GM10847 (cell line): ENCODE data around the gene APBA1.

ENCODE experiments used
- POLR2A ChIP-seq: IDR thresholded peaks from 2 replicates; pipeline ENCODE4 v1.6.1; 2011; ENCODE audit not compliant: insufficient read length; ENCODE audit errors: extremely low read depth

The APBA1 gene

DNA sequence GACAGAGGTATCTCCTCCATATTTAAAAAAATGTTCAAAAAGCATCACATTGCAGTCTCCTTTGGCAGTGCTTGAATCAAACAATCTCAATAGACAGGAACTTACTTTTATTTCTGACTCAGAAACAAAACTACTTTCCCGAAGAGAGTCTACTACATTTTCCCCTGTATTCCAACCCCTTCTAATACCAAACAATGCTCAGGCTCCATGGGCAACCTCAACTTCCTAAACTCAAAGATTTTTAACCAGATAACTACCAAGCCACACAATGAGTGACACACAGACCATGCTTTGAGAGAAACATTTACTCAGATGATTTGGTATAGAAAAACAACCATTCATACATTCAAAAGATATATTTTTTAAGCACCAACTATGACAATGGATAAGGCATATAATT is 70.5 kb downstream of the APBA1 start:
- TF ChIP-seq POLR2A: no peak

GRCh38 chr9:69600314-69601047 is 71.7 kb downstream of the APBA1 start:
- TF ChIP-seq POLR2A: no peak

DNA sequence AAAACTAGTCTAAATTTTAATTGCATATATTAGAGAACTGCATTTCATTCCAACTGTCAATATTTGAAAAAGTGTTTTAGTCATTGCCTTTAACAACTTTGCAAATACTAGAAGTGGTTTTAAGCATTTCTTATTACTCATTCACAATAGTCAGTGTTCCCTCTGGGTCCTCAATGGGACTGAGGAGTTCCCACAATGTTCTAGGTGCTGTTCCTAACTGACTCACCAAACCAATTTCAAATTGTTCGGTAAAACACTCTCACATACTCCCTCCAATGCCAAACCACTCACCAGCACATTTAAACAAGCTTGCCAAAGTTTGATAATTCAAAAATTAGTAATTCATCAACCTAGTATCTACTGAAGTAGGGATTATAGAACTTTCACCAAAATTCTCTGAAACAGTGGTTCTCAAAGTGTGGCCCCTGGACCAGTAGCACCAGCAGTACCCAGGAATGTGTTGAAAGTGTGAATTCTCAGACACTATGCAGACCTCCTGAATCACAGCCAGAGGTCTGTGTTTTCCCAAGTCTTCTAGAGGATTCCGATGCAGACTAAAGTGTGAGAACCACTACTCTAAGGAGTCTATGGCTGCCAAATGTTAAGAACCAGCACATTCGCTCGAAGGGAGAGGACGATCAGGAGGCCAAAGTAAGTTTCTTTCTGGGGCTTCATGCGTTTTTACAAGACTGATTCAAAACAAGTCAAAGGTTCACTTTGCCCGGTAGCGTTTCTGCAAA is 72.8 kb downstream of the APBA1 start:
- TF ChIP-seq POLR2A: no peak

- no peak for TF ChIP-seq POLR2A
Measured at GRCh38 chr9:69594180-69594579, 78.0 kb downstream of the APBA1 start.

DNA sequence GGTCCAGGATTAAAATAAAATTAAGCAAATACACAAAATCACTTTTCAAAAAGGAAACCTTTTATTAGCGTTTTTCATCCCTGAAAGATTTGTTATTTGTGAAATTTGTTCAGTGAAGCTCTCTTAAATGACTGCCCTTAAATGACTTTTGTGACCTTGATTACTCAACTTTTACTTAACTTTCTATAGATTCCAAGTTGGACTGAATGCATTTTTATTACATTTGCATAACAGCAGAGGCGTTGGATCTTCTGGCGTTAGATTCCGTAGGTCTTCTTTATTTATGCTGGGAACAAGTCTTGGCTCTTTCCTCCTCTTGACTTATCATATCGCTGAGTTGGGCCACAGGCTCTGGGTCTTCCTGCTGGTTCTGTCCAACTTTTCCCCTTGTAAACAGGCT is 78.4 kb downstream of the APBA1 start:
- TF ChIP-seq POLR2A: no peak

- TF ChIP-seq POLR2A: no peak
Measured at GRCh38 chr9:69593301-69593700, 78.9 kb downstream of the APBA1 start.

DNA sequence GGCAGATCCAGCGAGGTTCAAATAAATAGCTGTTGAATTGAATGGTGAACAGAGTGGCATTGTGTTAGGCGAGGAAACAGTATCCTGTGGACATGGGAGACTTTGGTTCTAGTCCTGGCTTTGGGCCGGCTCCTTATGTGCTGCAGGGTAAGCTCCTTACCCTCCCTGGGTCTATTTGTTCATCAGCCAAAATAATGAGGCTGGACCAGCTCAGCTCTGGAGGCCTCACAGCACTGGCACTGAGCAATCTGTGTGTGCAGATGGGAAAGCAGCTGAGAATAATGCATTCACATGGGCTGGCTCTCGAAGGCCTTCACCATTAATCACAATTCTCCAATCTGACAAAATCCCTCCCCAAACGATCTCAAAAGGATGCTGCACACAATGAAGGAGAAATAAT is 81.9 kb downstream of the APBA1 start:
- TF ChIP-seq POLR2A: no peak

DNA sequence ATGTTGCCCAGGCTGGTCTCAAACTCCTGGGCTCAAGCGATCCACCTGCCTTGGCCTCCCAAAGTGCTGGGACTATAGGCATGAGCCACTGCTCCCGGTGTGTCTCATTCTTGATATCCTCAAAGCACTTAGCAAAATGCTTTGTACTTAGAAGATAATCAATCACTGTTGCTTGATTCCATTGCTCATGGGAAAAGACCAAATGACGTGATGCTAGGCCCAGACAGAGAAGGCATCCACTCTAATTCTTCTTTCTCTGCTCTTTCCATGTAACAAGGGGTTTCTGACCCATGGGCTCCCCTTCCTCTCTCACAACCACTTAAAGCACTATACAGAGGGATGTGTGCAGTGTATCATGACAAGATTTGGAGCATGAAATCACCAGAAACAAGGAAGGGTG is 83.0 kb downstream of the APBA1 start:
- TF ChIP-seq POLR2A: no peak

DNA sequence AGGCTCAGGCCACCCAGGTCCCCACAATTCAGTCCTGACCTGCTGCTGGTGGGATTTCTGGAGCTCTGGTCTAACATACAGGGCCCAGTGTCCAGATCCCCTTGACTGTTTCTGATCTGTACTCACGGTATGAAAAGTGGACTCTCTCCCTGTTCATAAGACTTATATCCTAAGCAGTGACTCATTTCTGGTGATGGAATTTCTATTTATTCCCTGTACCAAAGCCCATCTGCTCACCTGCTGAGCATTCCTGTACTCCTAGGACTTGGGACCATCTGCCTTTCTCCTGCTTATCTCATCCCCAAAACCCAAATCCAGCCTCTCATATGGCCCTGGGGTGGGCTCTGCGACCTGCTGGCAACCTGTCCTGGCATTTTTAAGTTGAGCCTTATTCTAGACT is 86.6 kb downstream of the APBA1 start:
- TF ChIP-seq POLR2A: no peak

- no peak for TF ChIP-seq POLR2A
Measured at GRCh38 chr9:69584759-69585158, 87.4 kb downstream of the APBA1 start.

- no peak for TF ChIP-seq POLR2A
Measured at GRCh38 chr9:69583645-69584234, 88.4 kb downstream of the APBA1 start.

GRCh38 chr9:69582544-69583297 is 89.5 kb downstream of the APBA1 start:
- no peak for TF ChIP-seq POLR2A

GRCh38 chr9:69582018-69582417 is 90.2 kb downstream of the APBA1 start:
- no peak for TF ChIP-seq POLR2A

DNA sequence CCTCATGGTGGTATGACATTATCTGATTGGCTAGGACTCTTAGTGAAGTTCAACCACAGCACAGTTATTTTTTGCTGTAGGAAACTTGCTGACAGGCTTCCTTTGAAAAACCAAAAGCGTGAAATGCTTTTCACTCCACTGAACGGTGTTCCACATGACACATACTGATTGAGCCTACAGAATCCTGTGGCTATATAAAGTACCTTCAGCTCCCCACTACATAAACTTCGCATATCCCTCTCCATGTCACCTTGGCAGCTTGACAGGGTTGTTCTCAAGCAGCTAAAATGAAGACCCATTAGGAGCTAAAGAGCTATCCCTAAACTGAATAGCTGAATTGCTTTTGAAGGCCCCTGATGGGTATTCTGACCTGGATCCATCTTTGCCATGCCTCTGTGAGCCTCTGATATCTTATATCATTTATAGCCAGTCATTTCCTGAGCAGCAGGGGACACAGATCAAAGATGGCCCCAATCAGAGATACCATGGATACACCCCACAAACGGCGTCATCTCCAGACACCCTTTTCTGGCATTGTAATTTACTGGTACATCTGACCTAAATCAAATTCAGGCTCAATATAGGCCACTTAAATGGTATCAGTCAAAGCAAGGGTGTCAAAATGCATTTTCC is 91.5 kb downstream of the APBA1 start:
- TF ChIP-seq POLR2A: no peak

- no peak for TF ChIP-seq POLR2A
Measured at GRCh38 chr9:69579760-69580581, 92.2 kb downstream of the APBA1 start.
